Measurements from ENCODE around the gene MTAP.

- TF ChIP-seq, protein P1, sequence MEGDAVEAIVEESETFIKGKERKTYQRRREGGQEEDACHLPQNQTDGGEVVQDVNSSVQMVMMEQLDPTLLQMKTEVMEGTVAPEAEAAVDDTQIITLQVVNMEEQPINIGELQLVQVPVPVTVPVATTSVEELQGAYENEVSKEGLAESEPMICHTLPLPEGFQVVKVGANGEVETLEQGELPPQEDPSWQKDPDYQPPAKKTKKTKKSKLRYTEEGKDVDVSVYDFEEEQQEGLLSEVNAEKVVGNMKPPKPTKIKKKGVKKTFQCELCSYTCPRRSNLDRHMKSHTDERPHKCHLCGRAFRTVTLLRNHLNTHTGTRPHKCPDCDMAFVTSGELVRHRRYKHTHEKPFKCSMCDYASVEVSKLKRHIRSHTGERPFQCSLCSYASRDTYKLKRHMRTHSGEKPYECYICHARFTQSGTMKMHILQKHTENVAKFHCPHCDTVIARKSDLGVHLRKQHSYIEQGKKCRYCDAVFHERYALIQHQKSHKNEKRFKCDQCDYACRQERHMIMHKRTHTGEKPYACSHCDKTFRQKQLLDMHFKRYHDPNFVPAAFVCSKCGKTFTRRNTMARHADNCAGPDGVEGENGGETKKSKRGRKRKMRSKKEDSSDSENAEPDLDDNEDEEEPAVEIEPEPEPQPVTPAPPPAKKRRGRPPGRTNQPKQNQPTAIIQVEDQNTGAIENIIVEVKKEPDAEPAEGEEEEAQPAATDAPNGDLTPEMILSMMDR (conservative IDR thresholded peaks at IDR 0.05; ENCODE audit: low read length) = no peak
- no peak for TF ChIP-seq EZH2phosphoT487 (IDR thresholded peaks at IDR 0.05; ENCODE audit: borderline replicate concordance)
Observed at GRCh38 chr9:21902136-21902535, 99.7 kb downstream of the MTAP start.
